ENCODE measurements around the gene ATAD2B.

ATAD2B gene

DNA sequence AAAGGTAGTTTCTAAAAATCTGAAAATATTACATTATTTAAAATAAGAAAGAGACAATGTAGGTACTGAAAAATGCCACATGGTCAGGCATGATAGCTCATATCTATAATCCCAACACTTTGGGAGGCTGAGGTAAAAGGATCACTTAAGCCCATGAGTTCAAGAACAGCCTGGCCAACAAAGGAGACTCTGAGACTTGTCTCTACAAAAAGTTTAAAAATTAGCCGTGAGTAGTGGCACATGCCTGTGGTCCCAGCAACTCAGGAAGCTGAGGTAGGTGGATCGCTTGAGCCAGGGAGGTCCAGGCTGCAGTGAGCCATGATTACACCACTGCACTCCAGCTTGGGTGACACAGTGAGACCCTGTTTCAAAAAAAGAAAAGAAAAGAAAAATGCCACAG is 21.8 kb downstream of the ATAD2B start:
- DNase-seq, result no peak

DNA sequence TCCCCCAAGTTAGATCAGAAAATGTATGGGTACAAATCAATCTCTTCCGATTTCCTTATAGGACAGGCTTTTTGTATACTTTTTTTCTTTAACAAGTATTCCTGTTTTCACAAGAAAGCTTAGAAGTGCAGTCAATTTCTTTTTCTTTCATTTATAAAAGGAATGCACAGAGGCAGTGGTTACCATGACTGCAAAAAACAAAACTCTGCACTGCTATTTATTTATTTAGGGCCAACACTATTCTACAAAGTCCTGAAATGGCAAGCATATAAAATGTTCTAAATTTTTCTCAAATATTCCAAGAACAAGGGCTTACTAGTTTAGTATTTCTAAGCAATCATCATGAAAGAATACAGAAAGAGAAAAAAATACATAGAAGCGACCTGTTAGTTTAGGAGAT is 22.2 kb downstream of the ATAD2B start:
- no peak for DNase-seq

DNA sequence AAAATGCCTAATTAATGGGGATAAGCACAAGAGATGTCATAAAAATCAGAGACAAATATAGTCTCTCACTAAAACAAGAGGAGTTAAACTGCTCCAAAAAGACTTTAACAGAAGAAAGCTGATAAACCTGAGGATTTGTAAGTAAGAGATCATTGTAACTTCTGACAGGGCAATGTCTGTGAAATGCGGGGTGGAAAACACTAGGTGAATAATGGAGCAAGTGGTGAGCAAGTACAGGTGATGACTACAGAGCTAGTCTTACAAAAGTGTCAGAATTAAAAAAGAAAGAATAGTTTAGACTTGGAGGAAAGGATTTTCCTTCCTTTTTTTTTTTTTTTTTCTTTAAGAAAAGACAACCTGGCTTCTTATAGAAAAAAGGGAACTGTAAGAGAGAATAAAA is 22.7 kb downstream of the ATAD2B start:
- no peak for DNase-seq

DNA sequence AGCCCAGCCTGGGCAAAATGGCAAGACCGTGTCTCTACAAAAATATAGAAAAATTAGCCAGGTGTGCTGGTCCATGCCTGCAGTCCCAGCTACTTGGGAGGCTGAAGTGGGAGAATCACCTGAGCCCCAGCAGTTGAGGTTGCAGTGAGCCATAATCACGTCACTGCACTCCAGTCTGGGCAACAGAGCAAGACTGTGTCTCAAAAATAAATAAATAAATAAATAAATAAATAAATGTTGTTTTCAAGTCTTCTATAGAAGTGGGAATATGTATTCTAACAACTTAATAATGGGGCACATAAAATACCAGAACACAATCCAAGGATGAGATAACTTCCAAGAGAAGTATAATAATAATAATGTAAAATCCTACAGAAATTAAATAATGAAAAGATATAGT is 23.9 kb downstream of the ATAD2B start:
- no peak for DNase-seq

GRCh38 chr2:23901966-23902846 is 24.7 kb downstream of the ATAD2B start:
- peak; percentile 84 for DNase-seq

DNA sequence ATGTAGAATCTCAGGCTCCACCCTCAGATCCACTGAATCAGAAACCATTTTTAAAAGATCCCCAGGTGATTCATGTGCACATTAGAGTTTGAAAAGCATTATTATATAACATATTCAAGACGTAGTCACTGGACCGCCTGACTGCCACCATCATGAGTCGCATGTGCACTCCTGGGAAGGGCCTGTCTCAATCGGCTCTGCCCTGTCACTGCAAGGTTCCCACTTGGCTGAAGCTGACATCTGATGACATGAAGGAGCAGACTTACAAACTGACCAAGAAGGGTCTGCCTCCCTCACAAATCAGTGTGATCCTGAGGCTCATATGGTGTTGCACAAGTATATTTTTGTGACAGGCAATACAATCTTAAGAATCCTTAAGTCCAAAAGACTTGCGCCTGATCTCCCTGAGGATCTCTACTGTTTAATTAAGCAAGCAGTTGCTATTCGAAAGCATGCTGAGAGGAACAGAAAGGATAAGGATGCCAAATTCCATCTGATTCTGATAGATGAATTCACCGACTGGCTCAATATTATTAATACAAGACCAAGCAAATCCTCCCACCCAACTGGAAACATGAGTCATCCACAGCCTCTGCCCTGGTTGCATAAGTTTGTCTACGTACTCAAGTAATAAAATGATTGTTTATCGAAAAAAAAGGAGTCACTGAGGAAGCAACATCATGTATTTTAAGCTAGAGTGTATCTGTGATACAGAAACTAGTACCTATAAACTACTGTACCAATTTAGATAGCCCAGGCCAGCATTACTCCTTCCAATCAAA is 26.2 kb downstream of the ATAD2B start:
- peak; percentile 69 to 74 for DNase-seq

GRCh38 chr2:23900133-23900532 is 26.8 kb downstream of the ATAD2B start:
- no peak for DNase-seq

DNA sequence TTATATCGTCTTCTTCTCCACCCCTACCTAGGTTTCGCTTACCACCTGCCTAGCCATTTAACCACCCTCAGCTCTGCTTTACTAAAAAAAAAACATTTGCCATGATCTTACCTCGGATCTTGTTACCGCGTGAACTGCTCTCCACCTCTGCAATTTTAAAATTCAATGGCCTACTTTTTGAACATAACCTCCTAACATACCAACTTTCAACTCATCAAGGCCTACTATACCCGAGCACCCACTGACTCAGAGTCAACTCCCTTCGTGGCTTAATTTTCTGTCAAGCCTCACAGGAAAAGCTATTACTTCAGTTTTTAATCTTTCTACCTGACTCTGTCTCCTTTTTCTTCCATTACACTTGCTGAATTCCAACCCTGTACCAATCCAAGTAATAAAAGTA is 55.7 kb downstream of the ATAD2B start:
- DNase-seq, result no peak

DNA sequence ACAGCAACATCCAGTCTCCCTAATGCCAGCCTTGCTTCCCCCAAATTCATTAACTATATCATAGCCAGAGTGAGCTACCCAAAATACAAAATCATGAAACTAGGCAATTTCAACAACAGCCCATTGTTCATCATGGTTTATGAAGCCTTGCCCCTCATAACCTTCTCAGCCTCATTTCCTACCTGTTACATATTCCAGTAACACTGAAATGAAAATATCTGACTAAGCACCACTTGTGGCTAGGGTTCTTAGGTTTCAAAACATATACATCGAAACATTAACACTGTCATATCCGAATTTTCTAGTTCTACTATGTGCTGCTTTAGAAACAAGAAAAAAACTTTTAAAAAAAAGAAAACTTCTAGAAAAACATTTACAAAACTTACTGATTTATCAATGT is 59.5 kb downstream of the ATAD2B start:
- no peak for DNase-seq

- no peak for DNase-seq
Observed at GRCh38 chr2:23862716-23863426, 64.1 kb downstream of the ATAD2B start.

DNA sequence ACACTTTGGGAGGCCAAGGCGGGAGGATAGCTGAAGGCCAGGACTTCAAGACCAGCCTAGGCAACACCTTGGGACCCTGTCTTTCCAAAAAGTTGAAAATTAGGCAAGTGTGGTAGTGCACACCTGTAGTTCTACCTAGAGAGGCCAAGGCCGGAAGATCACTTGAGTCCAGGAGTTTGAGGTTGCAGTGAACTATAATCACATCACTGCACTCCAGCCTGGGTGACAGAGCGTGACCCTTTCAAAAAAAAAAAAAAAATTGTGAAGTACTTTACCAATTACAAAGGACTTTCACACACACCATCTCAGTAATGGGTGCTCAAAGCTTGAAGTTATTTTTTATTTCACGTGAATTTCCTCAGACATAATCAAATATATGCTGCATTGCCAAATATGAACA is 65.0 kb downstream of the ATAD2B start:
- DNase-seq, result no peak

GRCh38 chr2:23859983-23860382 is 66.9 kb downstream of the ATAD2B start:
- DNase-seq, result peak in 1 of 2 donors; percentile 1

DNA sequence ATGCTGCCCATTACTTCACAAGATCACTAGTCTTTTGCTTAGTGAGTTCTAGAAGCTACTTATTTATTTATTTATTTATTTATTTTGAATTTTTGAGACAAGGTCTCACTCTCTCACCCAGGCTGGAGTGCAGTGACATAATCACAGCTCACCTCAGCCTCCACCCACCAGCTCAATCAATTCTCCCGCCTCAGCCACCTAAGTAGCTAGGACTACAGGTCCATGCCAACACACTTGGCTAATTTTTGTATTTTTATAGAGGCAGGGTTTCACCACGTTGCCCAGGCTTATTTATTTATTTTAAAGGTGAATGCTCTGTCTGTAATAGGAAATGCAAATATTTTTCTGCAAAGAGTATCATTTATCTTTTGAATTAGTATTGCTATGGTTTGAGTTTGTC is 67.7 kb downstream of the ATAD2B start:
- DNase-seq, result no peak

- DNase-seq, result no peak
Observed at GRCh38 chr2:23850564-23851256, 76.2 kb downstream of the ATAD2B start.

GRCh38 chr2:23844905-23845304 is 82.0 kb downstream of the ATAD2B start:
- DNase-seq, result no peak

DNA sequence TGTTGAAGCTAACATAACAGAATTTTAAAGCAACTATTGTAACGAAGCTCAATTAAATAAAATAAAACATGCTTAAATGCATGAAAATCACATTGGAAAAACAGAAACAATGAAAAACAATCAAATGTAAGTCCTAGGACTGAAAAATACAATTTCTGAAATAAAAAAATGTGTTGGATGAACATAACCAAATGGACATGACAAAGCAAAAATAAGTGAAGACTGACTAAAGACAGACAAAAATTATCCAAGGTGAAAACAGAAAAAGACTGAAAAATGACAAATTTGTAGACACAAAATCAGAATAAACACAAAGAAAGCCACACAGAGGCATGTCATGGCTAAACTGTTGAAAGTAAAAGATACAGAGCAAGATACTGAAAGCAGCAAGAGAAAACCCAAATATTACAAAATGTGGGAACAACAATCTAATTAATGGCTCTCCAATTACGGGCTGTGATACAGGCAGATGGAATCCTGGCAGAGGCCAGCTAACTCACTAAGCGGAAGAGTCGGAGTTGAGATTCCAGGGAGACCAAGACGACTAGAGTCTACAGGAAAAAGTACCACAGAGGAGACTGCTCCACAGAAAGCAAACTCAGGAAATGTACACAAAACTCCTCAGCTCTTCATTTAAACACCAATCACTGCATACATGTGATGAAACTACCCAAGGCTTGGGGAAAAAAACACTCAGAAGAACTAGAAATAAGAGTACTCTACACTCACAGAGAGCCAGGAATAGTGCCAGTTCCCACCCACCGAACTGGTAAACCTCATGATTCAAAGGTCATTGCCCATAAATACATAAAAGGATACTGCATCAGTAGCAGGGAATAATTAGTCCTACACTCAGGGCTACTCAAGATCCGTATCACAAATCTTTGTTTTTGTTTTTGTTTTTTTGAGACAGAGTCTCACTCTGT is 83.6 kb downstream of the ATAD2B start:
- DNase-seq, result no peak

DNA sequence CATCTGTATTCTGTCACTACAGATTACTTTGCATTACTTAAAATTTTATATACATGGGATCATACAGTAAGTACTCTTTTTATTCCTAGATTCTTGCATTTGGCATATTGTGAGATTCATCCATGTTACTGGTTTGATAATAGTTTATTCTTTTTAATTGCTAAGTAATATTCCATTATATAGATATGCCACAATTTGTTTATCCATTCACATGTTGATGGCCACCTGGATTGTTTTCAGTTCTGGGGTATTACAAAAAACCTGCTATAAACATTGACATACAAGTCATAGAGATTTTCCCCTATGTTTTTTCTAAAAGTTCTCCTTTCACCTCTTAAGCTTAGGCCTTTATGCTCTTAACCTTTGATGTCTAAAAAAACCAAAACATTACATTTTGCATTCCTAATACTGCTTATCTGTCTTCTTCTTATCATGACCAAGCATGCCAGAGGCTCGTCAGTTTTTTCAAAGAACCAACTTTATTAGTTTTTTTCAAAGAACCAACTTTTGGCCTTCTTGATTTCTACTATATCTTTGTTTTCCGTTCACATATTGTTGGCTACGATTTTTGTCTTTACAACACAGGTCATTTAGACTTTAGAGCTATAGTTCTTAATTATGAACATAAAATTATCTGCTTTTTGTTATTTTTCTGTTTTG is 86.9 kb downstream of the ATAD2B start:
- no peak for DNase-seq

DNA sequence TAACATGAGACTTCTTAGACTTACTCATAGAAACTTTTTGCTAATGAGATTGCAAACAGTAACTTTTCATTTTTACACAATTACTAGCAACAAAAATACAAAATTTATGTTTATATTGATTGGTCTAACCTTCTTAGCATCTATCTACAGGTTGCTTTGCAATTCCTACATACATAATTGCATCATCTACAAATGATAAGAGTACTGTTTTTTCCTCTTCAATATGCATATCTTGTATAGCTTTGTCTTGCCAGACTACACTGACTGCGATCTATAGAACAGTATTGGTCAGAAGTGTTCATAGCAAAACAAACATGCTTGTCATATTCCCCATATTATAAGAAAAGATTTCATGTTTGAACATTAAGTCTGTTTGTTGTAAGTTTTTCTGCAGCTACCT is 87.9 kb downstream of the ATAD2B start:
- DNase-seq, result no peak

- no peak for DNase-seq
Observed at GRCh38 chr2:23838581-23838980, 88.3 kb downstream of the ATAD2B start.

GRCh38 chr2:23837871-23838270 is 89.1 kb downstream of the ATAD2B start:
- no peak for DNase-seq

GRCh38 chr2:23836971-23837565 is 89.9 kb downstream of the ATAD2B start:
- no peak for DNase-seq
